ENCODE measurements around the gene CD81.

- TF ChIP-seq EZH2 (IDR thresholded peaks at IDR 0.05; ENCODE audit: insufficient read depth, poor library complexity, severe bottlenecking) = no peak
- no peak for TF ChIP-seq EZH2phosphoT487 (IDR thresholded peaks at IDR 0.05; ENCODE audit: insufficient read depth, low read depth)
These were observed 7.8 kb upstream of the CD81 start for GRCh38 chr11:2369320-2369719.
